Right renal pelvis (tissue), 4 donors: ENCODE results near the gene MRPS10. TPM values are rescaled to one million over a fixed set of nuclear protein-coding genes. Genes with fewer than 3 reads are reported as not detected.

Source experiments
- polyA plus RNA-seq, 4 donors: library from polyadenylated mRNA; unstranded; fragments of 120-200 nt; gene quantifications; one replicate each; pipeline ENCODE4 v1.2.1, GENCODE V29; 2013; ENCODE audit not compliant: insufficient read length in 4 of 4

Gene MRPS10
- polyA plus RNA-seq, 4 donors: 30.3 to 35.9 (median 32.2) TPM

Other genes starting within 250 kb of the MRPS10 start
- gene TAF8, start 167.3 kb downstream of the MRPS10 start, polyA plus RNA-seq: 10 to 100 TPM; 20.1 to 23.4 (median 21.1) TPM
- gene C6orf132, start 75.2 kb downstream of the MRPS10 start, polyA plus RNA-seq: 1 to 10 TPM; 4.1 to 6.3 (median 4.4) TPM
- gene GUCA1A, start 44.5 kb downstream of the MRPS10 start, polyA plus RNA-seq: under 1 TPM in 2 of 4 donors, not detected in 2; 0.19 to 0.29 TPM
- under 1 TPM; 0.51 to 0.91 (median 0.81) TPM for gene GUCA1B, start 22.9 kb downstream of the MRPS10 start, polyA plus RNA-seq
- 10 to 100 TPM; 12.7 to 18.7 (median 16.3) TPM for gene TRERF1, start 234.1 kb upstream of the MRPS10 start, polyA plus RNA-seq